ENCODE results near the gene PPP2R5C.

PPP2R5C gene

DNA sequence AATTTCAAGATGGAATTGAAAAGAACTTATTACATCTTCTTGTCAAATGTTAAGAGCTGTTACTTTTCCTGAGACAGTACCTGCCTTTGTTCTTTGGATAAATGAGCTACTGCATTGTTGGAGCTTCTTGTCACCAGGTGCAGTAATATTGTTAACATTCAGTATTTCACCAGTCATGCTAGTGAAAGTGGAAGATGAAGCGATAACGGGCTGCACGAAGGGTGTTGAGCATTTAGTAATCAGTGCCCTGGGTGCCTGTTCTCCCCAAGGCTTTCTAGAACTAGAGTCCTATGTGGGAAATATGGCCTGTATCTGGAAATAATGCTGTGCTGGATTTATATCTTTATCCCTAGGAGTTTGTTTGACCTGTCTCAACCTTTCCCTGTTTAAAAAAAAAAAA, 83.2 kb downstream of the PPP2R5C start:
- DNase-seq, result no peak

DNA sequence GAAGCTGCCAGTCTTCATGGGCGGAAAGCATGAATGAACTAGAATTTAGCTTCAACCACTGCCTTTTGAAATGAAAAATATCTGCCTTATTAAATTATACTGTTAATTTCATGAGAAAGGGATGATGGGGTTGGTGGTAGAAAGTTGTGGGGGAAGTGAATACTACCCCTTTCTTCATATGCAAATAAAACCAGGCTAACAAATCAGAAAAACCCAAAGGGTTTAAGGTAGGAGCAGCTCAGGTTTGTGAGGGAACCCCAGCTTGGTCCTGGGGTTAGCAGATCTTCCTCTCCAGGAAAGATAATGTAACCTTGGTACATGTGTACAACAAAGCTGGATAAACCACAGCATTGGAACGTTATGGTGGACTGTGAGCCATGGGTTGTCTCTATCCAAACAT, 84.0 kb downstream of the PPP2R5C start:
- DNase-seq, result no peak

DNA sequence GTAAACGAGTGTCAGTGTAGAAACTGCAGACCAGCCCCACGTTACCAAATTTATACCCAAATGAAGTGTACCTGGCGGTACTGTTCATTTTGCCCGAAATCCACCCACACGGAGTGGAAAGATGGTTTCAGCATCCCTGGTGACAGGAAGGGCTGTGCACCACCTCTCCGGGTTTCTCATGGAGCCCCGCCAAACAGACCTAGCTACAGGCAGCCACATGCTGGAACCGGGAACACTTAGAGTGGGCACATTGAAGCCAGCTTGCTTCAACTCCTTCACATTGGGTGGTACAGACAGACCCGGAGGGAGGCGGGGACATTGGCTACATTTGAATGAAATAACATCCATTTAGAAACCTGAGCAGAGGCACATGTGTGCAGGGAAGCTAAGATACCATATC, 84.4 kb downstream of the PPP2R5C start:
- DNase-seq, result no peak

- no peak for DNase-seq
Measured at GRCh38 chr14:101849125-101849524, 87.6 kb downstream of the PPP2R5C start.

DNA sequence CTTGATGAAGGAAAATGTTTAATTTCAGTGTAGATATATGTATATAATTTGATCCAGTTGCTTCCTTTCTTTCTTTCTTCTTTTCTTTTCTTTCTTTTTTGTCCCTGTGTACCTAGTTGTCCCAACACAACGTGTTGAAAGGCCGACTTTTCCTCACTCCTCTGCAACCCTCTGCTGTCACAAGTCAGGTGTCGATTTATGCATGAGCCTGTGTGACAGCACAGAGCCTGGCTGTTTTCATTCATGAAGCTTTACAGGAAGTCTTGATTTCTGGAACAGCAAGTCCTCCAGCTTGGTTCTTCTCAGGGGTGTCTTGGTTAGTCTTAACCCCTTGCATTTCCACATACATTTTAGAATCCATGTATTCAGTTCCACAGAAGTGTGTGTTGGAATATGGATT, 88.1 kb downstream of the PPP2R5C start:
- DNase-seq, result peak in 1 of 2 donors; percentile 22

DNA sequence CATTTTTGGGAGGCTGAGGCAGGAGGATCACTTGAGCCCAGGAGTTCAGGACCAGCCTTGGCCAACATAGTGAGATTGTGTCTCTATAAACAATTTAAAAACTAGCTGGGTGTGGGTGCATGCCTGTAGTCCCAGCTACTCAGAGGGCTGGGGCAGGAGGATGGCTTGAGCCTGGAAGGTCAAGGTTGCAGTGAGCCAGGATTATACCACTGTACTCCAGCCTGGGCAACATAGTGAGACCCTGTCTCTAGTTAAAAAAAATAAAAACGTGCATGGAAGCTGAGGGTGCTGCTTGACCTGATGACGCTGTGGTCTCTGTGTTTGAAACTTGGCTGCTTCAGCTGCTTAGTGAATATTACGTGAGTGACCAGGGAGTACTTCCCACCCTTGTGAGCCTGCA, 89.7 kb downstream of the PPP2R5C start:
- DNase-seq, result no peak

DNA sequence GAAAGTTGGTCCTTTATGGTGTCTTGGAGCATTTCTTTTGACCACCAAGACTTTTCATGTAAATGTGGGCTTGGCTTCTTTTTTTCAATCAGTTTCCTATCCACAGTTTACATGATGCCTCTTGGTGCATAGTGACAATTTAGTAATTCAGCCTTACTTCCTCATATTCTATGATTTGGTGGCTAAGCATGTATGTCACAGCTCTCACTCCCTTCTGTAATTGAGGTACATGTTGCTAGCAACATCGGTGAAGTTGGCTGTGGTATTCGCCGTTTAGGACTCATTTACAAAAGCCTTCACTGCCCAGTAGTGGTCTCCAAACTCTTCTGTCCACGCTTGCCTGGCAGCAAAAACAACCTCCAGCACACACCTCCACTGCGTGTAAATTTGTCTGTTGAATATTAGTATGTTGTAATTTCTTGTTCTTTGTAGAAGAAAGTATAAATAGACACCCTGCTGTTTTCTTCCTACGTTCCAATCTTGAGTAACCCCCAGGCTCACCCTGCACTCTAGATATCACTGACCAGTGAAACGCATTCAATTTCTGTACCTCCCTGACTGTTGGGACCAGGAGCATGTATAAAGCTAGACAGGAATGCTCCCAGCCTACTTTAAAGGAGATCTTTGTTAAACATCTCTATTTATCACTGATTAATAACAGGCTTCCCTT, 90.4 kb downstream of the PPP2R5C start:
- DNase-seq, result peak; percentile 56 to 58

DNA sequence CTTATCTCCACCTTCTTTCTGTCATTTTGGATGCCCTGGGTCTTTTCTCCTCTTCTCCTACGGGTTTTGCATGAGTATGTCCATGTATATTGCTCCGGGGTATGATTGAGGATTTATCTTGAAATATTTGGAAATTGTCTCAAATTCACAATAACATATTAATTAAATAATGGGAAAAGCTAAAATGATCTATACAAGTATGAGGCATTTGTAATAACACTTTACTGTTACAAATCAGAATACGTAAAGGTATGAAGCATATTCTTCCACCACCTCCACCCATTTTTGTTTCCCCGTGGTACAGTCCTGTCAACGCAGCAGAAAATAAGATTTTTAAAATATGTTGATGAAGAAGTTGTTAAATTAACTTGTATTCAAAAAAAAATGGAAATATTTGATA, 91.3 kb downstream of the PPP2R5C start:
- no peak for DNase-seq

DNA sequence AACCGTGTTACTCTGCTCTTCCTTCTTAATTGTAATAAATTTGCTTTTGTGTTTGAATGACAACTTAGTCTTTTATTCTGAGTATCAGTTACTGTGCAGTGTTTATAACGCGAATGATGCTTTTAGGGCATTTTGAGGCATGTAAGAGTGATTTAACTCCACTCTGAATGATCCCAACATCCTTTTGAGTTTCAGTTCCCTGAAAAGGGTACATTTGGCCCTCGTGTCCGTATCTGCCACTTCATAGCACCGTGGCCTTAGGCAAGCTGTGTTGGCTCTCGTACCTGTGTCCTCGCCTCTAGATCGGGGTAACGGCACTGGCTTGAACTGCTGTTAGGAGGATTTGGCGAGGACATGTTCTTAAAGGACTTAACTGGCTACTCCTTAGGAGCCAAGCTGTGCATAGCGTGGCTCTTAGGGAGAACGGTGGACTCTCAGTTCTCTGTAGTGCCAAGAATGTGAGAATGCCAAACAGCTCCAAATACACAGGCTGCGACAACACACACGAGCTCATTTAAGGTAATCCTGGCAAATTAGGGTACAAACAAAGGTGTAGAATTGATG, 92.0 kb downstream of the PPP2R5C start:
- no peak for DNase-seq

DNA sequence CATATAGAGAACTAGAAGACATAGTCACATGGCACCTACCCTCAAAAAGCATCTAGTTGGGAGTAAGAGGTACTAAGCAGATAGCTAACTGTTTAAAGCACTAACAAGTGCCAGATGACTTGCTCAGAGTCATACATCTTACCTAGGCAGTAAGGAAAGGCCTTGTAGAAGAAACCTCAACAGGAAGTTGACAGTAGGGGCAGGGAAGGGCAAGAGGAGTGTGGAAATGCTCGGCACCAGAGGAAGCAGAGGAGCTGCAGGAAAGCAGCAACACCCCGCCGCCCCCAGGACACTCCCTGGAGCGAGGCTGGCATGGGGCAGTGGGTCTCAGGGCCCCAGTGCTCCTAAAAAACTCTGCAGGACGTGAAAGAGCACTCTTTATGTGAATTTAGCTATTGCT, 92.9 kb downstream of the PPP2R5C start:
- peak; percentile 49 to 52 for DNase-seq

GRCh38 chr14:101855958-101856357, 94.4 kb downstream of the PPP2R5C start:
- no peak for DNase-seq

- peak in 1 of 2 donors; percentile 44 for DNase-seq
Measured at GRCh38 chr14:101856536-101856935, 95.0 kb downstream of the PPP2R5C start.

DNA sequence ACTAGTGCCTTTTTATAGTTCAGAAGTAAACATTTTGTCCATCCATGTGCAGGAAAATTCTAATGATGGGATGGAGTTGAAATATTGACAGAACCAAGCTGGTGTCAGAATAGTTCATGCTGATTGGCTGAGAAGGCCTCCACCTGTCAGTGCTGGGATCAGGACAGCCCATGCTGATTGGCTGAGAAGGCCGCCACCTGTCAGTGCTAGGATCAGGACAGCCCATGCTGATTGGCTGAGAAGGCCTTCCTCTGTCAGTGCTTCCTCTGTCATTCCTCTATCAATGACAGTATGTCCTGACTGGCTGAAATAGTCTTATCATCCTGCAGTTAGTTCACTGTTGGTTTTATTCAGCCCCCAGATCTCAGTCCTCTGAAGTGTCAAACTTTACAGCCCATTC, 95.7 kb downstream of the PPP2R5C start:
- no peak for DNase-seq

DNA sequence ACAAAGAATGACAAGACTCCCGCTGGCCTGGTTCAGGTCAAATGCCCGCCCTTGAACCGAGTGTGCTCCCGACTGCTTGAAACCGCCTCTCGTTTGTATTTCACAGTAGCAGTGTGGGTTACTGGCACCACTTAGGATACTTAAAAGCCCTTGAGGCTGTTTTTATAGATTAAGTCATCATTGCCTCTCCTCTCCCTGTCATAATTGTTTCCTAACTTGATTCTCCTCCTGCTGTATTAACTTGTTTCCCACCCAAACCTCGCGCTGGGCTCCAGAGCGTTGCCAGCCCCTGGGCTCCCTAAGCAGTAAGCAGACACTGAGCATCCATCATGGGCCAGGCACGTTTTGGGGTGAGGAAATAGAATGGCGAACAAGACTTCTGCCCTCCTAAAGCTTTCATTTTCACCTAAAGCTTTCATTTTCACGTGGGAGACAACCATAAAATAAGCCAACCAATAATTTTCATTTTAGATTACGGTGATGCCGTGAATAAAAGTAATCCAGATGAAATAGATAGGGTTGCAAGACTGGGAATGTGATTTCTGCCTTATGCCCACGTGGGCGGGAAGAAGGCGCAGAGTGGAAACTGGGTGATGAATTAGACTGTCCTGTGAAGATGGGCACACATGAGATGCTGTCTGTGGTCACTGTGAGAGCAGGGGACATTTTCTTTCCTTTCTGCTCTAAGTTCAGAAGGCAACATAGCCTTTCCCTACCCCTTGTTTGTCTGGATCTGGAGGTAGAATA, 97.5 kb downstream of the PPP2R5C start:
- DNase-seq, result no peak

DNA sequence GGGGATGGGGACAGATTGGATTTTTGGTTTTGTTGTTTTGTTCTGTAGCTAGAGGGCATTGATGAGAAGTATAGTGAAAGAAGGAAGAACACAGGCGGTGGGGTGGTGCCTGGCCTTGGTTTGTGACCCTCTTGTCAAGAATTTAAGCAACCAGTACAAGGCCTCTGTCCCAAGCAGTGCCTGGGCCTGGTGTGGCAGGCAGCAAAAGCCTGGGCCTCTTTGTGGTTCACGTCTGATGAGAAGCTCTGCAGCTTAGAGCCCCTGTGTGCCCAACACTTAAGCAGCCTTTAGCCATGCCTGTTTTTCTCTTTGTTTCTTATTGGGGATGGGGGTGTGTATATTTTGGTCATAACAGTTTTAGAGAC, 98.0 kb downstream of the PPP2R5C start:
- no peak for DNase-seq

- DNase-seq, result no peak
Measured at GRCh38 chr14:101859958-101860357, 98.4 kb downstream of the PPP2R5C start.

- peak in 1 of 2 donors; percentile 19 for DNase-seq
Measured at GRCh38 chr14:101861464-101861863, 100.0 kb downstream of the PPP2R5C start.

- DNase-seq, result no peak
Measured at GRCh38 chr14:101862177-101862576, 100.7 kb downstream of the PPP2R5C start.

GRCh38 chr14:101862711-101863110, 101.2 kb downstream of the PPP2R5C start:
- DNase-seq, result no peak

- no peak for DNase-seq
Measured at GRCh38 chr14:101865288-101865687, 103.8 kb downstream of the PPP2R5C start.

- DNase-seq, result no peak
Measured at GRCh38 chr14:101867854-101868253, 106.3 kb downstream of the PPP2R5C start.

- no peak for DNase-seq
Measured at GRCh38 chr14:101869217-101869616, 107.7 kb downstream of the PPP2R5C start.

DNA sequence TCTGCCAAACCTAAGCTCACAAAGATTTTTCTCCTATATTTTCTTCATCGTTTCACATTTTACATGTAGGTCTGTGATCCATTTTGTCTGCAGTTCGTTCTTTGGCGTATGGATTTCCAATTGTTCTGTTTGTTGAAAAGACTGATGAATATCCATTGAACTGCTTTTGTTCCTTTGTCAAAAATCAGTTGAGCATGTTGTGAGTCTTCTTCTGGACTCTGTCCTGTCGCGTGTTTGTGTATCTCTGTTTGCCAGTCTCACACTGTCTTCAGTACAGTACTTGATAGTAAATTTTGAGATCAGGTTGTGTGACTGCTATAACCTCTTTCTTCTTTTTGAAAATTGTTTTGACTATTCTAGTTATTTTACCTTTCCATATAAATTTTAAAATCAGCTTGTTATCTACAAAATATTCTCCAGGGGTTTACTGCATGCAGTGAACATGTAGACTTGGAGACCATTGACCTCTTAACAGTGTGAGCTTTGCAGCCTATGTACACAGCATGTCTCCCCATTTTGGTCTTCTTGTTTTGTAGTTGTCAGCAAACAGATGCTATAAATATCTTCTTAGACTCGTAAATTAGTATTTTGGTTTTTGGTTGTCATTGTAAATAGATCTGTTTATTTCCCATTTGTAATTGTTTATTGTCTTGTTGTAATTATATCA, 108.9 kb downstream of the PPP2R5C start:
- DNase-seq, result no peak

DNA sequence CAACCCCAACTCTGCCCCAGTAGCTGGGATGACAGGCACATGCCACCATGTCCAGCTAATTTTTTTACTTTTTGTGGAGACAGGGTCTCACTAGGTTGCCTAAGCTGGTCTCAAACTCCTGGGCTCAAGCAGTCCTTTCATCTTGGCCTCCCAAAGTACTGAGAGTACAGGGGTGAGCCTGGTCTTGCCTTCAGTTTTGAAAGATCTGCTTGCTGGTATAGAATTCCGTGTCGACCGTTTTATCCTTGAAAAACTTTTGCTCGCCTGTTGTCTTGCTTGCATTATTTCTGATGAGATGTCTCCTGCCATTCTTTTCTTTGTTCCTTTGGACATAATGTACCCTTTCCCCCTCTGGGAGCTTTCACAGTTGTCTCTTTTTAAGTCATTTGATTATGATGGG, 110.8 kb downstream of the PPP2R5C start:
- DNase-seq, result no peak

Data from inflammatory macrophage treated with lipopolysaccharide for 1 hour (primary cell).